Activated naive CD8-positive, alpha-beta T cell treated with anti-CD3 and anti-CD28 coated beads, Interleukin-2, amount 10 ng/mL, durations not matched to agents 7 days and 5 days (primary cell): ENCODE results near the gene COPZ2. TPM values are rescaled to one million over a fixed set of nuclear protein-coding genes. Genes with fewer than 3 reads are reported as not detected.
"Not testable (repeated sequence)": the region's sequence is repeated elsewhere in the genome, so short reads cannot be mapped to it uniquely, and the experiment has no call there.

ENCODE experiments used
- ATAC-seq: fragments of 150-1000 bp; cut with Tn5 transposase; one replicate; pipeline ENCODE4 v1.10.0; 2021; ENCODE audit warnings: low read depth, moderate library complexity
- POLR2A ChIA-PET: fragments of 350-600 bp; sonication (Branson Sonifier 250); formaldehyde crosslinking; loops from one replicate; lab custom pipeline; 2021; ENCODE audit warnings: antibody characterized with exemption; lab: Charles Lee
- DNase-seq: peaks from one replicate; pipeline ENCODE4 v3.0.0; 2021
- H3K27ac Mint-ChIP-seq: one replicate; pipeline ENCODE4 v1.8.0; 2022; ENCODE audit warnings: mild to moderate bottlenecking, mixed read lengths
- H3K27me3 Mint-ChIP-seq: one replicate; pipeline ENCODE4 v1.8.0; 2022; ENCODE audit warnings: mild to moderate bottlenecking, moderate library complexity, mixed read lengths
- H3K36me3 Mint-ChIP-seq: one replicate; pipeline ENCODE4 v1.8.0; 2021; ENCODE audit warnings: mild to moderate bottlenecking, mixed read lengths
- H3K4me1 Mint-ChIP-seq: one replicate; pipeline ENCODE4 v1.8.0; 2021; ENCODE audit warnings: mixed read lengths
- H3K4me3 Mint-ChIP-seq: one replicate; pipeline ENCODE4 v1.8.0; 2022; ENCODE audit warnings: mild to moderate bottlenecking, moderate library complexity, mixed read lengths
- H3K9me3 Mint-ChIP-seq: one replicate; pipeline ENCODE4 v1.8.0; 2021; ENCODE audit warnings: mixed read lengths
- total RNA-seq, 2 experiments: library from RNA; stranded (reverse); gene quantifications; one replicate each; pipeline ENCODE4 v1.2.3, GENCODE V29; 2021

The COPZ2 gene
- total RNA-seq, 2 experiments from 2014 or later = 6.1 to 8.8 TPM

DNA sequence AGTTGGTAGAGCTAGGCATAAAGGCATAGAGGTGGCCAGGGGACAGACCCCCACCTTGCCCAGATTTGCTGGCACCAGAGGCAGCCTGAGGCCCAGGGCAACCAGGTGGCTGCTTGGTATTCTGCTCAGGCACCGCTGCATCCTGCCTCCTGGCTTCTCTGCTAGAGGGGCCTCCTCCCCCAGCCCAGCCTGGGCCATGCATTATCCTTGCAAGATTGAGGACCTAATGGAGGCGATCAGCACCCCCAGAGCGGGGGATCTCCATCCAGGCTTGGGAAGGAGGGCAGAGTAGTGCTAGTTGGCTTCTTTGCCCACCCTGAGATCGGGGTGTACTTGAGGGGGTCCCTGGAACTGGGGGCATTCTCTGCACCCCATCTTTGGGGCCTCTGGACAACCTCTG is 42.9 kb downstream of the COPZ2 start:
- DNase-seq (no peak), ATAC-seq (no peak)
- POLR2A ChIA-PET = no interaction called here
- Mint-ChIP-seq H3K27ac (no peak overlapping the region), H3K4me1 (peaks cover 10% of the 10 kb centered on the region), H3K27me3 (peaks cover 5% of the 10 kb centered on the region), H3K4me3 (no peak overlapping the region), H3K9me3 (no peaks in the 10 kb centered on the region), H3K36me3 (no peaks in the 10 kb centered on the region)

DNA sequence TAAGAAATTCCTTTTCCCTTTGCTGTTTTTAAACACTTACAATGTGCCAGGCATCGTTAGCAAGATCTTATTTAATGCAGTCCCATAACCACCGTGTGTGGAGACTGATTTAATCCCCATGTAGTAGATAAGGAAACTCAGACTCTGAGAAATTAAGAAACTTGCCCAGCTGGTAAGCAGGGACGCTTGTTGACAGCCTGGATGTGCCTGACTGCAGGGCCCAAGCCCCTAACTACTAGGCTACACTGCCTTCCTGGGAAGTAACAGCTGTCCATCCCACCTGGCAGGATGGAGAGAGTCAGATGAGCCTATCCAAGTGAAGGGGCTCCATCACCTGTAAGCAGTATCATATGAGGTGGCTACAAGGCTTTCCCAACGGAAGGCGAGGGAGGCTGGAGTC is 43.6 kb downstream of the COPZ2 start:
- Mint-ChIP-seq H3K27ac (no peak overlapping the region), H3K9me3 (no peaks in the 10 kb centered on the region), H3K27me3 (peaks cover 7% of the 10 kb centered on the region), H3K4me3 (no peak overlapping the region), H3K4me1 (peaks cover 15% of the 10 kb centered on the region), H3K36me3 (no peaks in the 10 kb centered on the region)
- no peak for DNase-seq
- ATAC-seq = no peak
- POLR2A ChIA-PET = no interaction called here

DNA sequence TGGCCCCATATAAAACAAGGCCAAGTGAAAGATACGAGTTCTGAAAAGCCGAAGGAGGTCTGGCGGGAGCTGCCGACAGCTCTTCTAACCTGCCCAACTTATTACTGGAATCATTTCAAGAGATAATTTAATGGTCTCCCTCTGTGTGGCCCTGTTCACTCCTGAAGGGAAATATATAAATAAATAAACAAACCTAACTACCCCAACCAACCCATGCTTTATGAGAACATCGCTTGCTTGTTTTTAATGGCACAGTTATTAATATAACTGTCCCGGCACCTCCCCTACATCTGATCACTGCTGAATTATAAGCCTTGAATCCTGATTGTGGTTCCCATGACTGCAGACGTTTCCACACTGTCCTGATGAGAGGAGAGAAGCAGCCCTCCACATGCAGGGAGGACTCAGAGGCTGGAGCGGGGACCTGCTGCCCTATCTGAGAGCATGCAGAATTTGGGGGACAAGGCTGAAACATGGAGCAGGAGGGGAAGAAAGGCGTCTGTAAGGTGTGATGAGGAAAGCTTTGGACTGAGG is 44.5 kb downstream of the COPZ2 start:
- Mint-ChIP-seq H3K4me3 (no peak overlapping the region), H3K27me3 (peaks cover 7% of the 10 kb centered on the region), H3K4me1 (peaks cover 20% of the 10 kb centered on the region), H3K36me3 (no peaks in the 10 kb centered on the region), H3K9me3 (no peaks in the 10 kb centered on the region), H3K27ac (no peak overlapping the region)
- ATAC-seq (no peak), DNase-seq (no peak)
- POLR2A ChIA-PET = no interaction called here

DNA sequence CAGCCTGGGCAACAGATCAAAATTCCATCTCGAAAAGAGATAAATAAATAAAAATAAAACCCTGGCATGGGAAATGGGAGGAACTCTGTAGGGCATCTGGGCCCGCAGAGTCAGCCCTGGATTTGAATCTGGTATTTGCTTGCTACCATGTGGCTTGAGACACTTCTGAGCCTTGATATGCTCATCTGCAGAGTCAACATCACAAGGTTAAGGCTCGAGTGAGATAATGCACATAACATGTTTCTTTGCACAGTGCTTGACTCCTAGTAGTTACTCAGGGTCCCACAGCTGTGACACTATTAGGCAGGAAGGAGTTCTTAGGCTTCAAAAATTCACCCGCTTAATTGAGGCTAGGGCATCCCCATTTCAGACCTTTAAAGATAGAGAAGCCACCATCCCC is 45.4 kb downstream of the COPZ2 start:
- Mint-ChIP-seq H3K4me1 (peaks cover 20% of the 10 kb centered on the region), H3K27me3 (peaks cover 7% of the 10 kb centered on the region)

DNA sequence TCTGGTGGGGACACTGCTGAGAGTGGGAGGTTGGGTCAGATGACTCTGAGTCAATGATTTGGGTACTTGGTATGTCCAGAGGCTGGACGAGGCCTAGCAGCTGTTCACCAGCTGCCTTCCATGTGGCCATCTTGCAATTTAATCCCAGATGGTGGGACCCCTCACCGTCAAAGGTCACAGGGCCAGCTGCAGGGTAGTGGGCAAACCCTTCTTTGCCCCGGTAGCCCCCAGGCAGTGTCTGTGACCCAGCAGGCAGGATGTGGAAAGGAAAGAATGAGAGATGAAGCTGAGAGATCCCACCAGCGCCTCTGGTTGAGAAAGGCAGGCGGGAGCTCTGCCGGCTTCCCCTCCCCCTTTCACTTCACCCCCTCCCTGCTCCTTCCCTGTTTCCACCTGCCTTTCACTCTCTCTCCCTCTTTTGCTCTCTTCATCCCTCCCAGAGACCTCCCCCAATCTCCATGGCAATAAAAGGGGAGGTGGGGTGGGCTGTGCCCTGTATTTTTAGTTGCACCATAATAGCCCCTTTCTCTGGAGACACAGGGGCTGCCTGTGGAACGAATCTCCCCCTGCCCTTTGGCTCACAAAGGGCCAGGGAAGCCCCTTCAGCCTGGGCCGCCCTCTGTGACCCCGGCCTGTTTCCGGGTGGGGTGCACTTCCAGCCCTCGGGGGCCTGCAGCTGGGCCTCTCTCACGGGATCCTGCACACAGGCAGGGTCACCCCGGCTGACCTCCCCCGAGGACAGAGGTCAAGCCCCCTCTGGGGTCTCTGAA is 46.5 kb downstream of the COPZ2 start:
- ATAC-seq (no peak), DNase-seq (no peak)
- Mint-ChIP-seq H3K27me3 (peaks cover 4% of the 10 kb centered on the region), H3K4me3 (no peak overlapping the region), H3K27ac (no peak overlapping the region), H3K36me3 (peaks cover 3% of the 10 kb centered on the region), H3K4me1 (peaks cover 20% of the 10 kb centered on the region), H3K9me3 (no peaks in the 10 kb centered on the region)
- POLR2A ChIA-PET = interaction anchor here (0.5 kb wide), 1 partner anchor 383 kb away, joined by 3 read pairs; no protein-coding TSS in a partner anchor

More for the DNA sequence above, 45.4 kb downstream of the COPZ2 start:
- H3K4me3 Mint-ChIP-seq = no peak overlapping the region
- ATAC-seq (no peak), DNase-seq (no peak)
- POLR2A ChIA-PET = no interaction called here
- no peaks in the 10 kb centered on the region for H3K36me3 Mint-ChIP-seq
- H3K27ac Mint-ChIP-seq = no peak overlapping the region
- H3K9me3 Mint-ChIP-seq = no peaks in the 10 kb centered on the region

DNA sequence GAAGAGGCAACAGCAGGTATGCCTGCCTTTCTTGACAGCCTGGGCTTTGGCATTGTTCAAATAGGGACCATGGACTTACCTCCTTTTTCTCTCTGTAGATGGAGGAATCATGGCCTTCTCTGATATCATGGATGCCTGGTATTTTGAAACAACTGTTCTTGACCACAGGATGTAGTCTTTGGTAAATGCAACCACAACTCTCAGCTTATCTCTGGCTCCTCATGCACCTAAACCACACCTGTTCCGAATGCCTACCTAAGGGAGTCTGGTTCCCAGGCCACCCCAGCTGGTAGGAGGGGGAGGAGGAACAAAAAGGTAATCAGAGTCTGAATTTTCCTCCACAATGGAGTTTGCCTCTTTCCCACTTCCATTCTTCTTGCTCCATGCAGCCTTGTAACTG is 47.9 kb downstream of the COPZ2 start:
- Mint-ChIP-seq H3K27me3 (peaks cover 4% of the 10 kb centered on the region), H3K4me1 (peaks cover 20% of the 10 kb centered on the region), H3K36me3 (peaks cover 6% of the 10 kb centered on the region), H3K9me3 (no peaks in the 10 kb centered on the region), H3K27ac (no peak overlapping the region), H3K4me3 (peak overlapping the region; percentile 31)
- ATAC-seq (peak; percentile 28), DNase-seq (no peak)
- POLR2A ChIA-PET = no interaction called here

DNA sequence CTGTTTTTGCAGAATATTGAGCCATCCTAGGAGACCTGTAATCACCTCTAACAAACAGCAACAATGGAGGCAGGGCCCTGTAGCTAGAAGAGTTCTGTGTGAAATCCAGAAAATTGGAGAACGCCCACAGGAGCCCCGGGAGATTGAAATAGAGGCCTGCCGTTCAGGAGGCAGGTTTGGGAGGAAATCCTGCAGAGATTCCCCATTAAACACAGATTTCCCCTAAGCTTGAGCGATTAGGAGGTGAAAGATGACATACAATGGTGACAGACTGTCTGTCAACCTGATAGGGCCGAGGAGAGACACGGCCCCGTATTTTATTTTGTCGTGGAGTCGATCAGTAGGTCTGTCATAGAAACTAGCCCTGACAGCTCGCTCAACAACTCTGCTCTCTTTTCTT is 48.4 kb downstream of the COPZ2 start:
- ATAC-seq (peak; percentile 11), DNase-seq (no peak)
- peaks cover 4% of the 10 kb centered on the region for H3K27me3 Mint-ChIP-seq
- H3K9me3 Mint-ChIP-seq = no peaks in the 10 kb centered on the region
- peaks cover 7% of the 10 kb centered on the region for H3K36me3 Mint-ChIP-seq
- POLR2A ChIA-PET = no interaction called here
- H3K4me3 Mint-ChIP-seq = peak overlapping the region; percentile 33
- no peak overlapping the region for H3K27ac Mint-ChIP-seq
- H3K4me1 Mint-ChIP-seq = peaks cover 20% of the 10 kb centered on the region

DNA sequence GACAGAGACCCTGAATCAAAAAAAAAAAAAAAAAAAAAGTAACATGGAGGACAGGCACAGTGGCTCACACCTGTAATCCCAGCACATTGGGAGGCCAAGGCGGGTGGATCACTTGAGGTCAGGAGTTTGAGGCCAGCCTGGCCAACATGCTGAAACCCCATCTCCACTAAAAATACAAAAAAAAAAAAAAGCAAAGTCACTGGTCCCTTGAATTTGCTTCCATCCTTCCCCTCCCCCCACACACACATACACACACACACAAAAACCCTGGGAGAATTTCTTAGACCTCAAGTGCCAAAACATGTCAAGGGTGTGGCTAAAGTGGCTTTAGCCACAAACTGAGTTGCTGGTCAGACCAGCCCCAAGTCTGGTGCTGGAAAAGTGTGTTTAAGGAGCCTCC is 49.2 kb downstream of the COPZ2 start:
- H3K36me3 Mint-ChIP-seq = peaks cover 12% of the 10 kb centered on the region
- H3K27me3 Mint-ChIP-seq, DNase-seq, H3K27ac Mint-ChIP-seq, POLR2A ChIA-PET, H3K9me3 Mint-ChIP-seq, ATAC-seq: not testable (repeated sequence)
- H3K4me3 Mint-ChIP-seq = peak overlapping the region; percentile 29
- peaks cover 25% of the 10 kb centered on the region for H3K4me1 Mint-ChIP-seq

DNA sequence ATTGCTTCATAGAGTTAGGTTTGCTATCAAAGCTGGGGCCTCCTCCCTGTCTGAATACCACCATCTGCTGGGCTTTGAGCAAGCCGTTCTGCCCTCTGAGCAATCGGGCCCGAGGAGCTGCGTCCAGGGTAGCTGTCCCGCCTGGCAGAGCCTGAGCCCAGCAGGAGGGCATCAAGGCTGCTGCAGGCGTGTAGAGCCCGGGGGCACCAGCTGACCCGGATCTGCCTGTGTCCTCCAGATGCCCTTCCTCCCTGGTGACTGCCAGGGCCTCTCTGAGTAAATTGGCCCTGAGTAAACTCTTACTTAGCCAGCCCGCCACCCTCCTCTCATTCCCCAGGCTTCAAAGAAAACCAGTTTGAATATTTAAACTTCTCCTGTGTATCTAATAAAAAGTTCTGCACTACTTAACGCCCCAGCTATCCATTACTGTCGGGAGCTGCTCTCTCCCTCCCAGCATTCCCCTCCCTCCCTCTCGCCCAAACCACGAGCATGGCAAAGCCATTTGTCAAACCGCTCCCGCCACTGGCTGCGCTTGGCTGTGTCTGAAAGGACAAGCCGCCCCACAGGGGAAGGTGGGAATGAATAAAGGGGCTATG is 50.3 kb downstream of the COPZ2 start:
- Mint-ChIP-seq H3K27me3 (peaks cover 2% of the 10 kb centered on the region), H3K4me3 (no peak overlapping the region), H3K27ac (no peak overlapping the region), H3K4me1 (peaks cover 32% of the 10 kb centered on the region), H3K9me3 (no peaks in the 10 kb centered on the region), H3K36me3 (peaks cover 16% of the 10 kb centered on the region)
- ATAC-seq (no peak), DNase-seq (no peak)
- POLR2A ChIA-PET = interaction anchor here (1.2 kb wide), 1 partner anchor 46 kb away, joined by 3 read pairs; the partner anchor contains the start of gene PNPO

DNA sequence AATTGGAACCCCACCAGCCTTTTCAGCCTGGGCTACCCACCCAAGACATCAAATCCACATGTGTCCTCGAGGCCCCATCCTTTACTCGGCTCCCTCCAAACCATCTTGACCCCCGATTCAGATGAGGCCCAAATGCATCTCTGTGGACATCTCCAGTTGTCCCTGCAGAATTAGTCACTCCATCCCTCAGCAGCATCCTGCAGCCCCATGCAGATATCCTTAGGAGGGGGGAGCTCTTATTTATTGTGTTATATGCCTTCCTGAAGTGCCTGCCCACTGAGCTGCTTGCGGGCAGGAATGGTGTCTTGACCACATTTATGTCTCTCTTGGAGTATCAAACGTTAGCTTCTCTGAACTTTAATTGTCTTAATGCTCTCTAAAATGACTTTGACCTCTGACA is 51.1 kb downstream of the COPZ2 start:
- H3K27ac Mint-ChIP-seq = no peak overlapping the region

DNA sequence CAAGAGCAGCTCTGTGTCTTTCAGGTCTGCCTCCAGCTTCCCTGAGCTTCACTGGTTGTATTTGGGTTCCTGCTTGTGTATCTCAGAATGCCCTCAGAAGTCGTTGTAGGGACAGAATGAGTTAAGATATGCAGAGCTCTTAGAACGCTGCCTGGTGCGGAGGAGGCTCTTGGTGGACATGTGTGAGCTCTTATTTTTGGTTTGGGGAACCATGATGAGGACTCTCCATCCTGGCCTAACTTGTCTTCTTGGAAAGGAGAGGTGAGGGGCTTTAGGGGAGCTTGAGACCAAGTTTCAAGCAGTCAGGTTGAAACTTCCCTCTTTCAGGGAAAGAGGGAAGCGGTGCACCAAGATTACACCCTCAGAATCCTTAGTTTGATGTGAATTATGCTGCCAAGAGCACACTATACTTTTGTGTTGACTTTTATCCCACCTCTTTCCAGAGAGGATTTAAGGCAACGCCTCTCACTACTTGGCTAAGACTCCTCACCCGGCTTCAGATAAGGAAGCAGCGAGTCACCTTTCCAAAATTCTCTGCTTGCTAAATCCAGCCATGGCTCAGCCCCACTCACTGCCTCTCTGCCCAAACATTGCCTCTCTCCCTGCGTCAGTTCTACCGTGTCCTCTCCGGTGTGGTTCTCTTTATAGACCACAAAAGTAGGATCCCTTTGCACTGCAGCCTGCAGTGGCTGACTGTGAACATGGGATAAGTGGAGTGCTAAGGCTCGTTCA is 53.9 kb downstream of the COPZ2 start:
- peaks cover 28% of the 10 kb centered on the region for H3K36me3 Mint-ChIP-seq
- POLR2A ChIA-PET = interaction anchor here (1.5 to 2.4 kb wide), 2 partner anchors 12 to 35 kb away, joined by 3 to 8 read pairs; partner anchors contain the start of gene CDK5RAP3

More for the DNA sequence above, 51.1 kb downstream of the COPZ2 start:
- Mint-ChIP-seq H3K4me1 (peaks cover 35% of the 10 kb centered on the region), H3K27me3 (peaks cover 2% of the 10 kb centered on the region), H3K36me3 (peaks cover 16% of the 10 kb centered on the region), H3K9me3 (no peaks in the 10 kb centered on the region), H3K4me3 (no peak overlapping the region)
- DNase-seq = no peak
- POLR2A ChIA-PET = interaction anchor here (1.2 kb wide), 1 partner anchor 45 kb away, joined by 3 read pairs; the partner anchor contains the start of gene PNPO
- no peak for ATAC-seq

DNA sequence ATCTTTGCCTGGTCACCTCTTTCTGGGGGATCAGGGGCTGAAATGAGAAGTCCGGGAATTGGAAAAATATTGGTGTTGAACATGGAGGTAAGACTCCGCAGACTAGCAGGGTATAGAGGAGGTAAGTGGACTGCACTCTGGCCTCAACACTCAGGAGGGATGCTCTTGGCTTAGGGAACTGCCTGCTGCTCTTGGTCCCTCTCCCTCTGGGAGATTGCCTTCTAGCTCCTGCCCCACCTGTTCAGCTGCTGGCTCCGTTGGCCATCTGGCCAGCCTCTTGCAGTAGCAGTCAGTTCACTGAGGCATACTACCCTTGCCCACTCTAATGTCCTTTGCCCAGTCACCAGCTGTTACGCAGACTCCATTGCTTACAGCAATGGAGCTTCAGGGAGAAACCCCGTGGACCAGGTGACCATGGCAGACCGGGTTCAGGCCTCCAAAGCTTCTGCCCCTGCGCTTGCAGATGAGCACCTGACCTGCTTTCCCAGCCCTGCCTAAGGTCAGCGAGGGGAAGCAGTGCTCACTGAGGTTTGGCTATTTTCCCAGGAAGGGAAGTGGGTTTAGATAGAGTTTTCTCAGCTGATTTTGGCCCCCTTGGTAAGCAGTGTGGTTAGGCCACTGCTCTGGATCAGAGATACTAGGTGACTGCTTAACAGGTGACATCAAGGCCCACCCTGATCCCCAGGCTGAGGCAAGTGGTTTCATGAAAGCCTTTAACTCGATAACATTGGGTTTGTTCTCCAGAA is 54.8 kb downstream of the COPZ2 start:
- POLR2A ChIA-PET = interaction anchor here (0.6 to 2.4 kb wide), 4 partner anchors 12 to 35 kb away, joined by 3 to 8 read pairs (median 4); partner anchors contain the start of gene CDK5RAP3
- peak overlapping the region; percentile 65 for H3K27ac Mint-ChIP-seq
- ATAC-seq (no peak), DNase-seq (no peak)
- peaks cover 28% of the 10 kb centered on the region for H3K4me1 Mint-ChIP-seq
- H3K36me3 Mint-ChIP-seq = peaks cover 28% of the 10 kb centered on the region
- no peaks in the 10 kb centered on the region for H3K27me3 Mint-ChIP-seq
- no peaks in the 10 kb centered on the region for H3K9me3 Mint-ChIP-seq
- H3K4me3 Mint-ChIP-seq = no peak overlapping the region

More for the DNA sequence above, 53.9 kb downstream of the COPZ2 start:
- DNase-seq (no peak), ATAC-seq (no peak)
- Mint-ChIP-seq H3K27me3 (no peaks in the 10 kb centered on the region), H3K4me3 (no peak overlapping the region), H3K27ac (peak overlapping the region; percentile 65), H3K4me1 (peaks cover 30% of the 10 kb centered on the region), H3K9me3 (no peaks in the 10 kb centered on the region)
